Kidney (tissue), 22 donors: ENCODE results near the gene GSTM2. TPM values are rescaled to one million over a fixed set of nuclear protein-coding genes. Genes with fewer than 3 reads are reported as not detected.

Experiments
- DNase-seq, 5 donors: peaks; one replicate each; pipeline ENCODE4 v3.0.0-alpha.2; 2013 to 2020
- FAIRE-seq: peaks from 2 replicates; lab custom pipeline; 2012; peaks lifted over from hg19 to GRCh38; lab: Jason Lieb, UNC
- H3K27ac ChIP-seq, 2 donors: one replicate each; pipeline ENCODE4 v1.7.0; 2013; ENCODE audit warnings: low read depth in 2 of 2, low read length in 2 of 2, inconsistent platforms in 1 of 2
- H3K27me3 ChIP-seq: one replicate; pipeline ENCODE4 v1.7.1; 2013; ENCODE audit warnings: low read length, inconsistent platforms; ENCODE audit not compliant: control insufficient read depth, insufficient read depth
- H3K36me3 ChIP-seq, 3 donors: one replicate each; pipeline versions ENCODE4 v1.7.0 to v1.7.1; 2013; ENCODE audit warnings: low read length in 3 of 3, control low read depth in 1 of 3, inconsistent platforms in 1 of 3; ENCODE audit not compliant: insufficient read depth in 3 of 3, control insufficient read depth in 2 of 3
- H3K4me1 ChIP-seq, 3 donors: one replicate each; pipeline versions ENCODE4 v1.7.0 to v1.7.1; 2013; ENCODE audit warnings: low read length in 3 of 3, inconsistent platforms in 1 of 3, low read depth in 1 of 3; ENCODE audit not compliant: control insufficient read depth in 2 of 3, insufficient read depth in 2 of 3
- H3K4me3 ChIP-seq, 3 donors: one replicate each; pipeline versions ENCODE4 v1.7.0 to v1.8.1; 2013; ENCODE audit warnings: low read length in 3 of 3, control low read depth in 1 of 3, inconsistent platforms in 1 of 3
- H3K9ac ChIP-seq, 3 donors: one replicate each; pipeline versions ENCODE4 v1.7.0 to v1.7.1; 2013; ENCODE audit warnings: low read length in 3 of 3, control low read depth in 1 of 3, inconsistent platforms in 1 of 3
- H3K9me3 ChIP-seq, 3 donors: one replicate each; pipeline versions ENCODE4 v1.7.0 to v1.7.1; 2013; ENCODE audit warnings: low read length in 3 of 3, control low read depth in 1 of 3, inconsistent platforms in 1 of 3; ENCODE audit not compliant: control insufficient read depth in 2 of 3, insufficient read depth in 1 of 3
- intact Hi-C: fragments of 100-400 bp; cut with DNase I; formaldehyde crosslinking; loops from one replicate; pipeline ENCODE4 v1.11.1; 2022
- long read RNA-seq, 10 donors: library from polyadenylated mRNA in 1 of 10; unstranded in 1 of 10; transcript quantifications; one replicate each; pipeline ENCODE4 v2.0.0 and lab custom pipeline, GENCODE V29; 2021 to 2026
- polyA plus RNA-seq: library from polyadenylated mRNA; stranded (reverse); fragments of 350-450 nt; fragmentation: Illumina TruSeq; extraction: RNeasy Lipid Tissue Mini Kit (QIAGEN cat#74804); gene quantifications from one replicate; pipeline ENCODE4 v1.2.3, GENCODE V29; 2014; ENCODE audit warnings: low read depth, low replicate concordance; ENCODE audit not compliant: insufficient read depth
- total RNA-seq: library from RNA; stranded (reverse); fragmentation: NEBNext Ultra II Directional; extraction: Animal tissue kit (Norgen Biotek cat#: 25700); gene quantifications from one replicate; pipeline ENCODE4 v1.2.1, GENCODE V29; 2021
- TF ChIP-seq, protein P1 (sequence below): IDR thresholded peaks from 3 replicates; pipeline ENCODE4 v1.5.1; 2012; ENCODE audit warnings: mild to moderate bottlenecking, moderate library complexity, borderline replicate concordance; ENCODE audit not compliant: insufficient read depth; ENCODE audit errors: extremely low read depth
- donor health status: control.
- donor health status: control.
- donor health status: control.
- donor health status: control.
- donor health status: control.
- donor health status: DM: yes; HTN: yes; CAD: no.
- donor health status: Normal renal cell carcinoma (clear cell type).

GSTM2 gene
- total RNA-seq (47.1 TPM), polyA plus RNA-seq (116 TPM)
- long read RNA-seq, donor 1, full-length matches to known transcripts = 37 of 190 reads
- long read RNA-seq, donor 1, partial matches to known transcripts = 89 of 190 reads
- long read RNA-seq, donor 1, other reads (novel, unspliced or antisense) = 64 of 190 reads
- long read RNA-seq, donor 2, full-length matches to known transcripts = 51 of 60 reads
- long read RNA-seq, donor 2, partial matches to known transcripts = 9 of 60 reads
- long read RNA-seq, donor 2, other reads (novel, unspliced or antisense) = 0 of 60 reads
- long read RNA-seq, donor 3, full-length matches to known transcripts = 62 of 334 reads
- long read RNA-seq, donor 3, partial matches to known transcripts = 133 of 334 reads
- long read RNA-seq, donor 3, other reads (novel, unspliced or antisense) = 139 of 334 reads
- long read RNA-seq, donor 4, transcript GSTM2-213 (3 exons, 1,168 nt) = minor isoform, 5 of 29 reads
- long read RNA-seq, donor 4, transcript GSTM2-201 (8 exons, 1,157 nt) = major isoform, 17 of 29 reads
- long read RNA-seq, donor 4, partial matches to known transcripts = 0 of 29 reads
- long read RNA-seq, donor 4, other reads (novel, unspliced or antisense) = 7 of 29 reads
- long read RNA-seq, donor 5, transcript GSTM2-201 (8 exons, 1,157 nt) = major isoform, 6 of 6 reads
- long read RNA-seq, donor 5, partial matches to known transcripts = 0 of 6 reads
- long read RNA-seq, donor 5, other reads (novel, unspliced or antisense) = 0 of 6 reads
- long read RNA-seq, donor 6, transcript GSTM2-201 (8 exons, 1,157 nt) = major isoform, 38 of 496 reads
- long read RNA-seq, donor 6, partial matches to known transcripts = 408 of 496 reads
- long read RNA-seq, donor 6, other reads (novel, unspliced or antisense) = 43 of 496 reads
- long read RNA-seq, donor 7, transcript GSTM2-201 (8 exons, 1,157 nt) = major isoform, 5 of 12 reads
- long read RNA-seq, donor 7, partial matches to known transcripts = 2 of 12 reads
- long read RNA-seq, donor 7, other reads (novel, unspliced or antisense) = 2 of 12 reads
- long read RNA-seq, donor 8, full-length matches to known transcripts = 39 of 39 reads
- long read RNA-seq, donor 8, partial matches to known transcripts = 0 of 39 reads
- long read RNA-seq, donor 8, other reads (novel, unspliced or antisense) = 0 of 39 reads
- long read RNA-seq, donor 9, full-length matches to known transcripts = 7 of 16 reads
- long read RNA-seq, donor 9, partial matches to known transcripts = 9 of 16 reads
- long read RNA-seq, donor 9, other reads (novel, unspliced or antisense) = 0 of 16 reads
- long read RNA-seq, donor 10, full-length matches to known transcripts = 40 of 54 reads
- long read RNA-seq, donor 10, partial matches to known transcripts = 14 of 54 reads
- long read RNA-seq, donor 10, other reads (novel, unspliced or antisense) = 0 of 54 reads

DNA sequence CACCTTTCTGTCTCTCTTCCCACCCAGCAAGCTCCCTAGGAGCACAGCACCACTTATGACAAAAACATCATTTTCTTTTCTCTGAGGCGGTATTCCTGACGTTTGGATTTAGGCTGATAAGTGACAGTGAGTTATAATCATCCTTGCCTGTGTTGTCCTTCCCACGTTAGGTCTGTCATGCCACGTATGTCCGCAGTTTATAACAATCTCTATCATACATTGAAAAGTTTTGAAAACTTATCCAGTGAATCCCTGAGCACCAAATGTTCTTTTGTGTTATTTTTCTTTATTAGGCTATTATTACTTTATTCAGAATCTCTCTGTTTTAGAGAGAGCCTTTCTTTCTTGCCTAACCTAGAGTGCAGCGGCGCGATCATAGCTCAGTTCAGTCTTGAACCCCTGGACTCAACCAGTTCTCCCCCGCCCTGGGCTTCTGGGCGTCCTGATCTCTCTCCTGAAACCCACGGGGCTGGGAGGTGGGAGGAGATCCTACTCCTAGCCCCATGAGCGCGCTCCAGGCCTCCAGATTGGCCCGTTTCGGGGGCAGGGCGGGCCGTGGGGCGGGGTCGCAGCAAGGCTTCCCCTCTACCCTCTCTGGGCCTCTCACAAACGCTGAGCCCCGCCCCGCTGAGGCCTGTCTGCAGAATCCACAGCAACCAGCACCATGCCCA is at the start of gene GSTM2:
Gene GSTM2, plus strand, starts transcription at position 606 of the 671 bp plus-strand sequence. Its CDS starts 59 bp downstream, at position 665.
- no peak within 1 kb of the TSS for H3K27ac ChIP-seq
- peak within 1 kb of the TSS; percentile 50 to 65 (median 53) for H3K4me3 ChIP-seq
- FAIRE-seq = no peak
- H3K27me3 ChIP-seq = no peaks in the 10 kb centered on the region
- H3K9ac ChIP-seq = peak within 1 kb of the TSS in 2 of 3 donors; percentile 25 to 49
- TF ChIP-seq, protein P1, sequence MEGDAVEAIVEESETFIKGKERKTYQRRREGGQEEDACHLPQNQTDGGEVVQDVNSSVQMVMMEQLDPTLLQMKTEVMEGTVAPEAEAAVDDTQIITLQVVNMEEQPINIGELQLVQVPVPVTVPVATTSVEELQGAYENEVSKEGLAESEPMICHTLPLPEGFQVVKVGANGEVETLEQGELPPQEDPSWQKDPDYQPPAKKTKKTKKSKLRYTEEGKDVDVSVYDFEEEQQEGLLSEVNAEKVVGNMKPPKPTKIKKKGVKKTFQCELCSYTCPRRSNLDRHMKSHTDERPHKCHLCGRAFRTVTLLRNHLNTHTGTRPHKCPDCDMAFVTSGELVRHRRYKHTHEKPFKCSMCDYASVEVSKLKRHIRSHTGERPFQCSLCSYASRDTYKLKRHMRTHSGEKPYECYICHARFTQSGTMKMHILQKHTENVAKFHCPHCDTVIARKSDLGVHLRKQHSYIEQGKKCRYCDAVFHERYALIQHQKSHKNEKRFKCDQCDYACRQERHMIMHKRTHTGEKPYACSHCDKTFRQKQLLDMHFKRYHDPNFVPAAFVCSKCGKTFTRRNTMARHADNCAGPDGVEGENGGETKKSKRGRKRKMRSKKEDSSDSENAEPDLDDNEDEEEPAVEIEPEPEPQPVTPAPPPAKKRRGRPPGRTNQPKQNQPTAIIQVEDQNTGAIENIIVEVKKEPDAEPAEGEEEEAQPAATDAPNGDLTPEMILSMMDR = no peak
- peaks cover 0 to 5% (median 2%) of the 10 kb centered on the region in 3 donors for H3K4me1 ChIP-seq
- no peaks in the 10 kb centered on the region for H3K9me3 ChIP-seq
- intact Hi-C loops = no loop called here
- peak; percentile 95 to 98 (median 96) for DNase-seq
- no peaks in the 10 kb centered on the region for H3K36me3 ChIP-seq

DNA sequence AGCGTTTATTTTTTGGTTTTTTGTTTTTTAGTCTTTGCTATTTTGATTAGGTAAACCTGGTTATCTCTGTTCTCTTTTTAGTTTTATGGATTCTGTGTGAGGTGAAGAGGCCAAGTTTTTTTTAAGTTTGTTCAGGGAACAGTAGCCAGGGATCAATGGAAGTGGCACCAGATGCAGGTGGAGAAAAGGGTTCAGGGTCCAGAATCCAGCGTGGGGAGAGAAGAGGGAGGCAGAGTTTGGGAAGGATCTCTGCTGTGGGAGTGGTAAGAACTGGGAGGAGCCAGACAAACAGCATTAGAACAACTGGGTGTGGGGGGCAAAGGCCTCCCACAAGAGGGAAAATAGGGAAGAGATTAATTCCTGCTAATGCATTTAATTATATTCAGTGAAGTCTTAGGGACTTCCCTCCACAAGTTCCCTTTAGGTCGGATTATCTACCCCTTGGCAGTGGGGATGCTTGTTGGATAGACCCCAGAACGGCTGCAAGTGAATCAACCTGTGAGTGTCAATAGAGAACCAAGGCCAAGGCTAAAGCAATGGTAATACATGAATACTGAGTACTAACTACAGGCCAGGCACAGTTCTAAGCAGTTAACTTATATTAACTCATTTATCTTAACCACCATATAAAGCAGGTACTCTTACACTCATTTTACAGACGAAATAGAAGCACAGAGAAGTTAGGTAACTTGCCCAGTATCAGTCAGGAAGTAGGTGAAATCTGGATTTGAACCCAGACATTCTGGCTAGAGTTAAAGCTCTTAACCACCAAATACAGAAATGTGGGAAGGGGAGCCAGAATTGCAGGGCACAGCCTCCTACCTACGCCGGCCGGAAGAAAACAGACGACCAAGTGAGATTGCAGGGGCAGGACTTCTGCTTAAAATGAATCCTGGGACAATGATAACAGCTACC is 48.9 kb upstream of the GSTM2 start:
- Histone ChIP-seq H3K9ac (peak overlapping the region in 1 of 3 donors; percentile 99), H3K4me3 (peak overlapping the region; percentile 53 to 95 (median 88)), H3K27ac (peak overlapping the region; percentile 56 to 87), H3K9me3 (no peaks in the 10 kb centered on the region), H3K36me3 (no peaks in the 10 kb centered on the region), H3K4me1 (peaks cover 3 to 36% (median 10%) of the 10 kb centered on the region in 3 donors), H3K27me3 (no peaks in the 10 kb centered on the region)
- DNase-seq (no peak), FAIRE-seq (no peak)
- TF ChIP-seq, protein P1 = no peak
- intact Hi-C loops = no loop called here
